GM18517 (cell line): ENCODE measurements around the gene TCOF1.
"Not testable (repeated sequence)": the region's sequence is repeated elsewhere in the genome, so short reads cannot be mapped to it uniquely, and the experiment has no call there.

ENCODE experiments used
- ATAC-seq: cut with Tn5 transposase; IDR thresholded peaks from one replicate; pipeline ENCODE4 v1.9.1; 2021; ENCODE audit warnings: mild to moderate bottlenecking, moderate library complexity; ENCODE audit not compliant: unreplicated experiment

TCOF1 gene

GRCh38 chr5:150413902-150414790, 56.6 kb downstream of the TCOF1 start:
- not testable (repeated sequence) for ATAC-seq

GRCh38 chr5:150419630-150420270, 62.3 kb downstream of the TCOF1 start:
- ATAC-seq: no peak

GRCh38 chr5:150422075-150422474, 64.6 kb downstream of the TCOF1 start:
- ATAC-seq: no peak

- ATAC-seq: no peak
Measured at GRCh38 chr5:150422758-150423157, 65.3 kb downstream of the TCOF1 start.

GRCh38 chr5:150426165-150426564, 68.7 kb downstream of the TCOF1 start:
- not testable (repeated sequence) for ATAC-seq

DNA sequence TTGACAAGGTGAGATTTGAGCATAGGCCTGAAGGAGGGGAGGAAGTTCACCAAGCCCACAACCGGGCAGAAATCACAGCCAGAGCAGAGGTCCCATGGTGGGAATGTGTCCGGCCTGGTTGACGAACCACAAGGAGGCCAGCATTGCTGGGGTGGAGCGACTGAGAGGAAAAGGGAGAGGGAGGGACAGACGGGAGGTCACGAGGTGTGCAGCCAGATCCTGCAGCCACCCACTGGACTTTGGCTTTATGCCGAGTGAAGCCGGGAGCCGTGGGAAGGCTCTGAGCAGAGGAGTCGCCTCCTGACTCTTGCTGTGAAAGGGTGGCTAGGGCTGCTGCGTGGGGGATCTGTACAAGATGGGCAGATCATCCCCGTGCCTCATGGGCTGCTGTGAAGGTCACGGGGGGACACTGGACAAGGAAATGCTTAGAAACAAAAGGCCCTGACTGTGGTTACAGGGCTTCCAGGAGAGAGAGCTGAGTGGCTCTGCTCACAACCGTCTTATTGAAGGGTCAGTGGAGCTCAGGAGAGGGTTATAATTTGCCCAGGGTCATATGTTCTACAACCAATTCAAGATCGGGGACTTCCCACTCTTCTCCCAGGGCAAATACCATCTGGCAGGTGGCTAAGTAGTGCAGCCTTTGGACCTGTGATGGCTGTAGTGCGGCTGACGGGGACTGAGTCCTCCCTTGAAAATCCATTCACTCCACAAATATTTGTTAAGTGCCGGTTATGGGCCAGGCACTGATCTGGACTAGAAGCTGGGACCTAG, 70.8 kb downstream of the TCOF1 start:
- ATAC-seq: no peak

DNA sequence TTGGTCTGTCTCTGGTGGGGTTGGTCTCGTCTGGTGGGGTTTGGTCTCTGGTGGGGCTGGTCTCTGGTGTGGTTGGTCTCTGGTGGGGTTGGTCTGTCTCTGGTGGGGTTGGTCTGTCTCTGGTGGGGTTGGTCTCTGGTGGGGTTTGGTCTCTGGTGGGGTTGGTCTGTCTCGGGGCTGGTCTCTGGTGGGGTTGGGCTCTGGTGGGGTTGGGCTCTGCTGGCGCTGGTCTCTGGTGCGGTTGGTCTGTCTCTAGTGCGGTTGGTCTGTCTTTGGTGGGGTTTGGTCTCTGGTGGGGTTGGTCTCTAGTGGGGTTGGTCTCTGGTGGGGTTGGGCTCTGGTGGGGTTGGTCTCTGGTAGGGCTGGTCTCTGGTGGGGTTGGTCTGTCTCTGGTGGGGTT, 71.5 kb downstream of the TCOF1 start:
- ATAC-seq: no peak

DNA sequence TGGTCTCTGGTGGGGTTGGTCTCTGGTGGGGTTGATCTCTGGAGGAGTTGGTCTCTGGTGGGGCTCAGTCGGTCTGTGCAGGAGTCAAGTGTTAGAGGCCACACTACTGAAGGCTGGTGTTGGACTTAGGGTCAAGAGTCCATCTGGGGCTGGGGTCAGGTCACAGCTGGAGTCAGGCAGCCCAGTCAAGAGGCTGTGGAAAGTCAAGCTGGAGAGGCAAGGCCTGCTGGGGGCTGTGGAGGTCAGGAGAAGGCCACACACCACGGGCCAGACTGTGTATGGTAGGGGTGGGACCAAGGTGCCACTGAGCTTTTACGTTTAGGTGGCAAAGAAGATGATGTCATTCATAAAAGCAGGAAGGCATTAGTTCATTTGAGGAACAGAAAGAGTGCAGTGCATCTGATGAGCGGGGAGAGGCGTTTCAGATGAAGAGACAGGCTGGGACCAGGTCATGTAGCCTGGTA, 71.9 kb downstream of the TCOF1 start:
- peak; percentile 86 for ATAC-seq

GRCh38 chr5:150431048-150431447, 73.6 kb downstream of the TCOF1 start:
- no peak for ATAC-seq

DNA sequence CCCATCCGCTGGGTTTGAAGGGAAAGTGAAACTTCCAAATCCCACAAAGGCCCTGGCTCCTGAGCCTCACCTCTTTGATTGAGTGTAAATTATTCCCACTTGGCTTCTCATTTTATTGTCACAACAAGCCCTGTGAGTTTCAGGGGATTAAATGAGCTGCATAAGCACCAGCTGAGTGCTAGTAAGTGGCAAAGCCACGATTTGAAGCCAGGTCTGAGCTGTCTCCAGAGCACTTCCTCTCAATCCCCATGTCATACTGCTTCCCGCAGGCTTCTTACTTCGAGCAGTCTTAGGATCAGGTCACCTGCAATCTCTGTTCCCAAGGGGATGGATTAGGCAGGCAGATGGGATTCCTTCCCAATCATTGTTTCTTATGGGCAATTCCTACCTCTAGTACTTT, 74.1 kb downstream of the TCOF1 start:
- no peak for ATAC-seq

DNA sequence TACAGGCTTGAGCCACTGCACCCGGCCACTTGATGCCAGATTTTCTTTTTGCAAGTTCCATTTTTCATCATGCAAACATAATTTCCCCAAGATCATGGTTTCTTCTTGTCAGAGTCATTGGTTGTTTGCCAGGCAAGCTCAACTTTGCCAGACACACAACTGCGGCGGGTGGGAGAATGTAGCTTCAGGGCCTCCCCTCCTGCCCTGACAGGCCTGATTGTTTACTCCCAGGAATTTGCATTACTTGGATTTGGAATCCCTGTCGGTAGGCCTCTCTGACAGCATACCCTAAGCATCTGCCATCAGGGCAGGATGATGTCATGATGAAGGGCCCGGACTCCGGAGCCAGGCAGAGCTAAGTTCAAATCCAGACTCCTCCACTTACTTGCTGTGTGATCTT, 77.0 kb downstream of the TCOF1 start:
- no peak for ATAC-seq

DNA sequence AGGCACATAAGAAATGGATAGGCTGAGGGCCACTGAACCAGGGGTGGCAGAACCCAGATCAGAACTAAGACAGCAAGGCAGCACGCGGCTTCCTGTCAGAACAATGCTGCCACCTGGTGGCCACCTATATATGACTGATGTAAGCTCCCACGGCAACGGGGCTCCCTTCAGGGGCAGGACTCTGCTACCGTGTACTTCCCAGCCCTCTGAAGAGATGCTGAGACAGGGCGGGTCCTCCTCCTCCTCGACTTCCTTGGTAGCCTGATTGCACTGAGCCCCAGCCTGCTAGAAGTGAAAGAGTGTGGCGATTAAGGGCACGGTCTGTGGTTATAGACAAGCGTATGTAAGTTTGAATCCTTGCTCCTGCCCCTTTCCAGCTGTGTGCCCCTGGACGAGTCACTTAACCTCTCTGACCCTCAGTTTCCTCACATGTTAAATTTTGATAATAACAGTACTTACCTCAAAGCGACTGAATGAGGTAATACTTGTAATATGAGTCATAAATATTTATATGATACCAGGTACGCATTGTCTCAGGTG, 78.7 kb downstream of the TCOF1 start:
- peak; percentile 93 for ATAC-seq

GRCh38 chr5:150438873-150439546, 81.5 kb downstream of the TCOF1 start:
- no peak for ATAC-seq

DNA sequence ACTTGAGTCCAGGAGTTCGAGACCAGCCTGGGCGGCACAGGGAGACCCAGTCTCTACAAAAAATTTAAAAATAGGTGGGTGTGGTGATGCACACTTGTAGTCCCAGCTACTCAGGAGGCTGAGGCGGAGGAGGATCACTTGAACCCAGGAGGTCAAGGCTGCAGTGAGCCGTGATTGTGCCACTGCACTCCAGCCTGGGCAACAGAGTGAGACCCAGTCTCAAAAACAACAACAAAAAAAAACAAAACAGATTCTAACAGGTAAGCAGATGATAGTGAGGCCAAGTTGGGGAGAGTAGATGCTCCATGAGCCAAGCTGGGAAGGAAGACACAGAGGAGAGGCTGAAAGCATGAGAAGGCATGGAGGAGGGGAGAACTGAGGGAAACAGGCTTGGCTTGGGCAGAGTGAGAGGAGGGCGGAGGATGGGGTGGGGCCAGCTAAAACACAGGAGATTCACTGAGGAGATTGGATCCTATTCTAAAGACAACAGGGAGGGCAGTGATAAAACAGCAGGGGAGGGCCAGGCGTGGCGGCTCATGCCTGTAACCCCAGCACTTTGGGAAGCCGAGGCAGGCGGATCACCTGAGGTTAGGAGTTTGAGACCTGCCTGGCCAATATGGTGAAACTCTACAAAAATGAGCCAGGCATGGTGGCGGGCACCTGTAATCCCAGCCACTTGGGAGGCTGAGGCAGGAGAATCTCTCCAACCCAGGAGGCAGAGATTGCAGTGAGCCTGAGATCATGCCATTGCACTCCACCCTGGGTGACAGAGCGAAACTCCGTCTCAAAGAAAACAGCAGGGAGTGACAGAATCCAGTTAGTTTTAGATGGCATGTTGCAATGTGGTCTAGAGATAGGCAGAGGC, 83.7 kb downstream of the TCOF1 start:
- ATAC-seq: no peak

DNA sequence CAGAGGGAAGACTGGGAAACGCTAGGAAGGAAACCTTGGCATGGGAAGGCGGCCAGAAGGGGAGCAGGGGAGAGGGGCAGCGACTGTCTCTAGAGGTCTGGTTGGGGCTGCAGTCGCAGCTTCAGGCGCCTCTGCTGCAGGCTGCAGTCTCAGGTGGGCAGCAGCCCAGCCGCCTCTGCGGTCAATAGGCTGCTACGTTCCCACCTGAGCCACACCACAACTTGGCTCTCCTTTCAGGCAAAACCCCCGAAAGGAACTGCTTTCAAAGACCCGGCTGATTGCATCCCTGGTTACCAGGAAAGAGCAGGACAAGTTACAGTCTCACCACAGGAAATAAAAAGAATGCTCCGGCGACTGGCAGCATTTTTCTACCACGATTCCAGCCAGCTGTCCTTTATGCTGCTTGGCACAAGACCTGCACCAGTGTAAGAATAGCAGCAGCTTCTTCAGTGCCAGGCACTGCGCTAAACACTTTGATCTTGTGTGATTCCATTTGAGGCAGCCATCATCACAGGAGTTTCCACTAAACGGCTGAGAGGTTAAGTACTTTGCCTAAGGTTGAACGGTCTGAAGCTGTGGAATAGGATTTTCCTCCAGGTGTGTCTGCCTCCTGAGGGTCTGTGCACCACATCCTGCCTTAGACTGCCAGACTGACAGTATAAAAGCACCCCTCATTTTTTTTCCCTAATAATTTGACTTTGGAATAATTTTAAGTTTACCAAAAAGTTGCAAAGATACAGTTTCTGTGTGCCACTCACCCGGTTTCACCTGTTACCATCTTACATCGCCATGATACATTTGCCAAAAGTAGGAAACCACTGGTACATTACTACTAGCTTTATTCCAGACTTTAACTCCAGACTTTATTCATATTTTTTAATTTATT, 84.6 kb downstream of the TCOF1 start:
- ATAC-seq: no peak

DNA sequence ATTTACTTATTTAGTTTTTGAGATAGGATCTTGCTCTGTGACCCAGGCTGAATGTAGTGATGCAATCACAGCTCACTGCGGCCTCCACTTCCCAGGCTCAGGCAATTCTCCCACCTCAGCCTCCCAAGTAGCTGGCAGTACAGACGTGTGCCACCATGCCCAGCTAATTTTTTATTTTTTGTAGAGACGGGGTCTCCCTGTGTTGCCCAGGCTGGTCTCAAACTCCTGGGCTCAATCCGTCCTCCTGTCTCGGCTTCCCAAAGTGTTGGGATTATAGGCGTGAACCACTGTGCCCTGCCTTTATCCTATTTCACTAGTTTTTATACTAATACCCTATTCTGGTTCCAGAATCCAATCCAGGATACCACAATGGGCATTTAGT, 85.2 kb downstream of the TCOF1 start:
- no peak for ATAC-seq

DNA sequence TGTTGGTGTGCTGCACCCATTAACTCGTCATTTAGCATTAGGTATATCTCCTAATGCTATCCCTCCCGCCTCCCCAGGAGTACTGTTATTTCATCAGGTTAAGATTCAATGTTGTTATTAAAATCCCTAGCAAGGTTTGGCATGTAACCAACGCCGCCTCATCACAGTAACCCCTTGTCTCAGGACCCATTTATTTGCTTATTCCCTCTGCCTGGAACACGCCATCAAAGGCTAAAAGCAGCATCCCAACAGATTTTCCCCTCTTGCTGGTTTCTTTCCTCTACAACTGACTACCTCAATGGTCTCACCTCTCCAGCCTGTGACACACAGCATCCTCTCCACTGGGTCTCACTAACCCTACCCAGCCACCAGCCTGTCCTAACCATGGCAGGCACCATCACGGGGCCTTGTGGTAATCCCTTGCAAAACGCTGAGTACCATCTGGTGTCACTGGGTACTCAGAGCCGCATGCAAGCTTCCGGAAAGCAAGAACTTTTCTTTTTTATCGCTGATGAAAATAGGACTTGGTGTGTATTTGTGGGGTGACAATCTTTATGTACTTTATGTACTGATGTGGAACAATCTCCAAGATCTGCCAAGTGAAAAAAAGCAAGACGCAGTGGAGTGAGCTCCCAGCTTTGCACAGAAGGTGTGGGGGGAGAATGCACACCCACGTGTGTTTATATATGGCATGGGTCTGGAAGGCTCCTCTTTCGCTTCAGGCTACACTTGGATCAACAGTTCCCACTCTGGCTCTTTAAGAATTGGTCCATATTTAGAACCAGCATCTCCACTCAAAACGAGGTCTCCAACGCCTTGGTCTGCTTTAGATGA, 86.0 kb downstream of the TCOF1 start:
- no peak for ATAC-seq

- ATAC-seq: no peak
Measured at GRCh38 chr5:150444770-150445169, 87.3 kb downstream of the TCOF1 start.
